T-helper 1 cell treated with Interleukin-12 subunit alpha and Interleukin-12 subunit beta and Interleukin-4 antibody, amounts not matched to agents 30 μg/mL and 1 μg/mL, for 36 hours (primary cell): ENCODE data around the gene RECQL5.

Experiments used
- H3K27ac Mint-ChIP-seq: one replicate; pipeline ENCODE4 v1.8.0; 2021; ENCODE audit warnings: mild to moderate bottlenecking, mixed read lengths
- H3K27me3 Mint-ChIP-seq: one replicate; pipeline ENCODE4 v1.8.0; 2021; ENCODE audit warnings: low read depth, mixed read lengths
- H3K36me3 Mint-ChIP-seq: one replicate; pipeline ENCODE4 v1.8.0; 2021; ENCODE audit warnings: low read depth, mixed read lengths
- H3K4me1 Mint-ChIP-seq: one replicate; pipeline ENCODE4 v1.8.0; 2021; ENCODE audit warnings: low read depth, mixed read lengths
- H3K4me3 Mint-ChIP-seq: one replicate; pipeline ENCODE4 v1.8.0; 2021; ENCODE audit warnings: mild to moderate bottlenecking, moderate library complexity, mixed read lengths
- H3K9me3 Mint-ChIP-seq: one replicate; pipeline ENCODE4 v1.8.0; 2021; ENCODE audit warnings: mixed read lengths

Gene RECQL5

GRCh38 chr17:75614556-75615270 lies 52.2 kb downstream of the RECQL5 start:
- H3K27me3 Mint-ChIP-seq, result no peaks in the 10 kb centered on the region
- no peaks in the 10 kb centered on the region for H3K4me1 Mint-ChIP-seq
- no peaks in the 10 kb centered on the region for H3K9me3 Mint-ChIP-seq
- H3K36me3 Mint-ChIP-seq, result no peaks in the 10 kb centered on the region
- H3K4me3 Mint-ChIP-seq, result no peak overlapping the region
- H3K27ac Mint-ChIP-seq, result no peak overlapping the region

- Mint-ChIP-seq H3K36me3 (no peaks in the 10 kb centered on the region), H3K9me3 (no peaks in the 10 kb centered on the region), H3K4me1 (no peaks in the 10 kb centered on the region), H3K27me3 (no peaks in the 10 kb centered on the region), H3K4me3 (no peak overlapping the region), H3K27ac (no peak overlapping the region)
Measured at GRCh38 chr17:75614006-75614405, 52.9 kb downstream of the RECQL5 start.

GRCh38 chr17:75612906-75613626 lies 53.9 kb downstream of the RECQL5 start:
- no peaks in the 10 kb centered on the region for H3K27me3 Mint-ChIP-seq
- no peak overlapping the region for H3K4me3 Mint-ChIP-seq
- no peaks in the 10 kb centered on the region for H3K9me3 Mint-ChIP-seq
- H3K4me1 Mint-ChIP-seq, result no peaks in the 10 kb centered on the region
- H3K27ac Mint-ChIP-seq, result no peak overlapping the region
- no peaks in the 10 kb centered on the region for H3K36me3 Mint-ChIP-seq

- no peak overlapping the region for H3K4me3 Mint-ChIP-seq
- no peaks in the 10 kb centered on the region for H3K36me3 Mint-ChIP-seq
- no peaks in the 10 kb centered on the region for H3K27me3 Mint-ChIP-seq
- no peaks in the 10 kb centered on the region for H3K4me1 Mint-ChIP-seq
- no peak overlapping the region for H3K27ac Mint-ChIP-seq
- no peaks in the 10 kb centered on the region for H3K9me3 Mint-ChIP-seq
Measured at GRCh38 chr17:75611851-75612429, 55.0 kb downstream of the RECQL5 start.

DNA sequence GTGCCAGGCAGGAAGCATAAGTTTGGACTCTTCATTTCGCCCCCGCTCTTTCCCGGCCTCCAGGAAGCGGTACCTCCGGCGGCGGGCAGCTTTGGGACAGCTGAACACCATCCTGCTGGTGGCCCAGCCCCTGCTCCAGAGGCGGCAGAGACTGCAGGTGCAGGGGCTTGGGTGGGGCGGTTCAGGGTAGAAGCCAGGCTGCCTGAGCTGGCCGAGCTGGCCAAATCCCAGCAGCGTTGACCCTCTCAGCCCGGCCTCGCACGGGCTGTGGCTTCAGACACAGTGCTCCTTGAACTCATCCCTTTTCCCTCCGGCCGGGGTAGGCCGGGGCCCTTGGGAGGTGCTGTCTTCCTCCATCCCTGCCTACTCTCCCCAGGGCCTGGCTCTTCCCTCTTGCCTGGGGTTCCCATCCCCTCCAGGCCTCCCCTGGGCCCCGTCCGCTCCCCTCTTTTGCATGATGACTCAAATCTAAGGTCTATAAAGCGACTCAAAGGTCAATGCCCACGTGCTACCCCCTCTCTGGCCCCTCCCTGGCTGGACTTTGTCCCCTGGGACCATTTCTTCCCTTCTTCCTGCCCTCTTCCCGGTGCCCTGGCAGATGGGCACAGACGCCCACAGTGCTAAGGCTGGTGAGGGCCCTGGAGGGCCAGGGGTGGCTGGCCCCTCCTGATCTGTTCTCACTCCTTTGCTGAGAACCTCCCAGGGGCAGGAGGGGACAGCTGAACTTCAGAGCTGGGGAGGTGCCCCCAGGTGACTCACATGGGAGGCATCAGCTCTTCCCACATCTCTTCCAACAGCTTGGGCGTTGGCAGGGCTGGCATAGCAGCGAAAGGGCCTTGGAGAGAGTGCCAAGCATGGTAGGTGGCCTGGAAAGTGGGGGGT lies 56.6 kb downstream of the RECQL5 start:
- Mint-ChIP-seq H3K27ac (no peak overlapping the region), H3K4me1 (no peaks in the 10 kb centered on the region), H3K27me3 (no peaks in the 10 kb centered on the region), H3K4me3 (no peak overlapping the region), H3K36me3 (no peaks in the 10 kb centered on the region), H3K9me3 (no peaks in the 10 kb centered on the region)

DNA sequence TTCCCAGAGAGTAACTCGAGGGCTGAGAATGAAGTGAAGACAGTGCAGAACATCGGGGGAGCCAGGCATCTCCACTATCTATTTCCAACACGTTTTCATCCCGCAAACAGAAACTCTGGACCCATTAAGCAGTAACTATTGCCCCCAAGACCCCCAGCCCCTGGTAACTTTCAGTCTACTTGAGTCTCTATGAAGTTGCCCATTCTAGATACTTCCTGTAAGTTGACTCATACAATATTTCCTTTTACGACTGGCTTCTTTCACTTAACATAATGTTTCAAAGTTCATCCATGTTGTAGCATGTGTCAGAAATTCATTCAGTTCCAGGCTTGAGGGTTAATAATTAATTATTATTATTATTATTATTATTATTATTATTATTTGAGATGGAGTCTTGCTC lies 59.9 kb downstream of the RECQL5 start:
- H3K9me3 Mint-ChIP-seq, result no peaks in the 10 kb centered on the region
- peaks cover 2% of the 10 kb centered on the region for H3K4me1 Mint-ChIP-seq
- no peak overlapping the region for H3K27ac Mint-ChIP-seq
- no peaks in the 10 kb centered on the region for H3K36me3 Mint-ChIP-seq
- H3K27me3 Mint-ChIP-seq, result no peaks in the 10 kb centered on the region
- no peak overlapping the region for H3K4me3 Mint-ChIP-seq

DNA sequence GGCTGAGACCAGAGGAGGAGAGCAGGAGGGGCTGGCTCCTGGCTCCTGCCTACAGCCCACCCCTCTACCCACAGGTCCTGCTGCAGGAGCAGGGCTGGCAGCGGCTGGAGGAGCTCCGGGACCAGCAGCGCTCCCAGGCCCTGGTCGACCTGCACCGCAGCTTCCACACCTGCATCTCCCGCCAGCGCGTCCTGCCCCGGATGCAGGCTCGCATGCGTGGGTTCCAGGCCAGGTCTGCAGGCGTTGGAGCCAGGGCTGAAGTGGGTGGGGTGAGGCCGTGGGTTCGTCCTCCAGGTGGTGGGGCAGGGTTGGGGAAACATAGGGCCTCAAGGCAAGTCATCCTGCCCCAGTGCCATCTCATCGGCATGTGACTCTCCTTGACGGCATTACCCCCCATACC lies 61.2 kb downstream of the RECQL5 start:
- Mint-ChIP-seq H3K27ac (no peak overlapping the region), H3K36me3 (no peaks in the 10 kb centered on the region), H3K4me1 (peaks cover 4% of the 10 kb centered on the region), H3K27me3 (no peaks in the 10 kb centered on the region), H3K4me3 (no peak overlapping the region), H3K9me3 (no peaks in the 10 kb centered on the region)

DNA sequence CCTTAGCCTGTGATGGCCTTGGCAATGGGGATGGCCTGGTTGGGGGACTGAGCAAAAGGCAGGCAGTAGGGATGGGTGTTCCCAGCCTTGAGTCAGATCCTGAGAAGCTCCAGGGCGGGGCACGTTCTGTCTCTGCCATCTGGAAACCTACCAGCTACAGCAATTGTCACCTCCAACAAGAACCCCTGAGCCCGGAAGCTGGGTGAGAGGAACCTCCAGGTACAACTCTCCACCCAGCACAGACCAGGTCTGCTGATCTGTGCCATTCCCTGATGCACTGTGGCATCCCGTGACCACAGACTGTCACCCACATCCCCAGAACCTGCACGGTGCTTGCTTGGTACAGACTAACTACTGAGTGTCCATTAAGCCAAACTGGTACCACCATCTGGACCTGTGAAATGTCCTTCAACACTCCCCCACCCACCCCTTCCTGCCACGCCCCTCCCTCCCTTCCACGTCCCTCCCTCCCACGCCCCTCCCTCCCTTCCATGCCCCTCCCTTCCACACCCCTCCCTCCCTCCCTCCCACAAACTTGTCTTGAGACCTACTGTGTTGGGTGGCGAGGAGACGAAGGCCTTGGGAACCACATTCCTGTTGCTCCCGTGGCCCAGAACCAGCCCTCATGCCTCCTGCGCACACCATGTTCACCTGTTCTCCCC lies 62.8 kb downstream of the RECQL5 start:
- H3K9me3 Mint-ChIP-seq, result no peaks in the 10 kb centered on the region
- no peaks in the 10 kb centered on the region for H3K36me3 Mint-ChIP-seq
- H3K27ac Mint-ChIP-seq, result no peak overlapping the region
- H3K27me3 Mint-ChIP-seq, result no peaks in the 10 kb centered on the region
- peaks cover 4% of the 10 kb centered on the region for H3K4me1 Mint-ChIP-seq
- H3K4me3 Mint-ChIP-seq, result no peak overlapping the region

GRCh38 chr17:75603123-75603522 lies 63.8 kb downstream of the RECQL5 start:
- no peak overlapping the region for H3K27ac Mint-ChIP-seq
- no peaks in the 10 kb centered on the region for H3K36me3 Mint-ChIP-seq
- no peaks in the 10 kb centered on the region for H3K9me3 Mint-ChIP-seq
- peaks cover 4% of the 10 kb centered on the region for H3K4me1 Mint-ChIP-seq
- no peaks in the 10 kb centered on the region for H3K27me3 Mint-ChIP-seq
- no peak overlapping the region for H3K4me3 Mint-ChIP-seq

GRCh38 chr17:75602644-75603043 lies 64.3 kb downstream of the RECQL5 start:
- Mint-ChIP-seq H3K9me3 (no peaks in the 10 kb centered on the region), H3K36me3 (no peaks in the 10 kb centered on the region), H3K4me3 (no peak overlapping the region), H3K4me1 (peaks cover 4% of the 10 kb centered on the region), H3K27me3 (no peaks in the 10 kb centered on the region), H3K27ac (no peak overlapping the region)

GRCh38 chr17:75601057-75601987 lies 65.6 kb downstream of the RECQL5 start:
- no peaks in the 10 kb centered on the region for H3K9me3 Mint-ChIP-seq
- no peaks in the 10 kb centered on the region for H3K27me3 Mint-ChIP-seq
- H3K27ac Mint-ChIP-seq, result no peak overlapping the region
- no peaks in the 10 kb centered on the region for H3K36me3 Mint-ChIP-seq
- peaks cover 4% of the 10 kb centered on the region for H3K4me1 Mint-ChIP-seq
- no peak overlapping the region for H3K4me3 Mint-ChIP-seq

- no peak overlapping the region for H3K4me3 Mint-ChIP-seq
- no peaks in the 10 kb centered on the region for H3K9me3 Mint-ChIP-seq
- no peaks in the 10 kb centered on the region for H3K27me3 Mint-ChIP-seq
- H3K27ac Mint-ChIP-seq, result no peak overlapping the region
- peaks cover 3% of the 10 kb centered on the region for H3K4me1 Mint-ChIP-seq
- H3K36me3 Mint-ChIP-seq, result no peaks in the 10 kb centered on the region
Measured at GRCh38 chr17:75596320-75597087, 70.5 kb downstream of the RECQL5 start.

GRCh38 chr17:75595920-75596313 lies 71.0 kb downstream of the RECQL5 start:
- Mint-ChIP-seq H3K36me3 (no peaks in the 10 kb centered on the region), H3K4me1 (peaks cover 2% of the 10 kb centered on the region), H3K27ac (no peak overlapping the region), H3K4me3 (no peak overlapping the region), H3K9me3 (no peaks in the 10 kb centered on the region), H3K27me3 (no peaks in the 10 kb centered on the region)
